Thyroid gland (tissue), 4 donors: ENCODE data around the gene FOXC1. TPM values are rescaled to one million over a fixed set of nuclear protein-coding genes. Genes with fewer than 3 reads are reported as not detected.
A peak's percentile ranks its signal among the peaks of the same experiment; 100 is the strongest.

Source experiments
- DNase-seq, 2 donors: peaks; one replicate each; pipeline ENCODE4 v3.0.0-alpha.2; 2019
- H3K27ac ChIP-seq, 3 donors: fragments of 200-600 bp; sonication (generic); 1 replicate in 2 of 3; 2 replicates in 1 of 3; pipeline ENCODE4 v1.5.1; 2016 to 2019; ENCODE audit warnings: mild to moderate bottlenecking in 1 of 3, moderate library complexity in 1 of 3
- H3K27me3 ChIP-seq: fragments of 200-600 bp; sonication (generic); one replicate; pipeline ENCODE4 v1.5.1; 2019
- H3K36me3 ChIP-seq, 2 donors: fragments of 200-600 bp; sonication (generic); one replicate each; pipeline ENCODE4 v1.5.1; 2016 to 2019
- H3K4me1 ChIP-seq, 2 donors: fragments of 200-600 bp; sonication (generic); one replicate each; pipeline ENCODE4 v1.5.1; 2017 to 2019
- H3K4me3 ChIP-seq, 3 donors: fragments of 200-600 bp; sonication (generic); replicated peaks in 1 of 3; 1 replicate in 2 of 3; 2 replicates in 1 of 3; pipeline ENCODE4 v1.5.1; 2016; ENCODE audit warnings: mild to moderate bottlenecking in 1 of 3
- H3K9me3 ChIP-seq: fragments of 200-600 bp; sonication (generic); one replicate; pipeline ENCODE4 v1.5.1; 2017
- POLR2A ChIP-seq, 2 donors: fragments of 450-650 bp; IDR thresholded peaks; one replicate each; pipeline ENCODE4 v1.6.1; 2017; ENCODE audit warnings: antibody characterized with exemption in 2 of 2, mild to moderate bottlenecking in 2 of 2, moderate library complexity in 1 of 2
- WGBS, 2 donors: methylation state at CpG; one replicate each; pipeline ENCODE4 v1.1.5; 2017; 5-methylcytosine and 5-hydroxymethylcytosine counted together
- intact Hi-C: fragments of 100-400 bp; cut with DNase I; formaldehyde crosslinking; loops from one replicate; pipeline ENCODE4 v1.15.1; 2023
- total RNA-seq, 4 donors: library from RNA; depleted of rRNA; stranded (reverse); fragments of >200 nt; gene quantifications; one replicate each; pipeline ENCODE4 v1.2.3, GENCODE V29; 2016
- TF ChIP-seq, protein P1 (sequence below), 6 experiments: fragments of 200-600 bp in 3 of 6; fragments of 450-650 bp in 3 of 6; sonication (generic) in 3 of 6; IDR thresholded peaks; one replicate each; pipeline ENCODE4 v1.5.1; 2016 to 2019; ENCODE audit warnings: antibody characterized with exemption in 6 of 6, mild to moderate bottlenecking in 2 of 6, inconsistent platforms in 1 of 6, moderate library complexity in 1 of 6

Gene FOXC1
- total RNA-seq, 4 donors from 2014 or later = 3.8 to 8.1 (median 5.5) TPM

DNA sequence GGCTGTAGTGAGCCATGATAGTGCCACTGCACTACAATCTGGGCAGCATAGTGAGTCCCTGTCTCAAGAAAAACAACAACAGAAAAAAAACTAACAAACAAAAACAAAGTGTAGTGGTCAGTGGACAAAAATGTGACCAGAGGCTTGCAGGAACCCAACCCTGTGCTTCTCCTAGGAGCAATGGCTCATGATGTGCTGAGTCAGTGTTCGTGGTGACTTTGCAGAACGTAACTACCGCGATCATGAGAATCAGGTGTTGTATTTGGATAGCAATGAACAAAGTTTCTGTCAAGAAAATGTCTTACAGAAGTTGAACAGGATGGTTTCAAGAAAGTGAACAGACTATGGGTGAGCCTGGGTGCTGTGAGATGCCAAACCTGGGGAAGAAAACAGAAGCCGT lies 18.5 kb upstream of the FOXC1 start:
- no peak overlapping the region for H3K4me3 ChIP-seq
- peaks cover 0 to 5% of the 10 kb centered on the region in 2 donors for H3K4me1 ChIP-seq
- intact Hi-C loops = loop anchor here (10.0 kb wide), 1 partner anchor 864 kb away; no protein-coding TSS in a partner anchor
- no peak for DNase-seq
- TF ChIP-seq, protein P1, sequence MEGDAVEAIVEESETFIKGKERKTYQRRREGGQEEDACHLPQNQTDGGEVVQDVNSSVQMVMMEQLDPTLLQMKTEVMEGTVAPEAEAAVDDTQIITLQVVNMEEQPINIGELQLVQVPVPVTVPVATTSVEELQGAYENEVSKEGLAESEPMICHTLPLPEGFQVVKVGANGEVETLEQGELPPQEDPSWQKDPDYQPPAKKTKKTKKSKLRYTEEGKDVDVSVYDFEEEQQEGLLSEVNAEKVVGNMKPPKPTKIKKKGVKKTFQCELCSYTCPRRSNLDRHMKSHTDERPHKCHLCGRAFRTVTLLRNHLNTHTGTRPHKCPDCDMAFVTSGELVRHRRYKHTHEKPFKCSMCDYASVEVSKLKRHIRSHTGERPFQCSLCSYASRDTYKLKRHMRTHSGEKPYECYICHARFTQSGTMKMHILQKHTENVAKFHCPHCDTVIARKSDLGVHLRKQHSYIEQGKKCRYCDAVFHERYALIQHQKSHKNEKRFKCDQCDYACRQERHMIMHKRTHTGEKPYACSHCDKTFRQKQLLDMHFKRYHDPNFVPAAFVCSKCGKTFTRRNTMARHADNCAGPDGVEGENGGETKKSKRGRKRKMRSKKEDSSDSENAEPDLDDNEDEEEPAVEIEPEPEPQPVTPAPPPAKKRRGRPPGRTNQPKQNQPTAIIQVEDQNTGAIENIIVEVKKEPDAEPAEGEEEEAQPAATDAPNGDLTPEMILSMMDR (IDR thresholded peaks at IDR 0.05) = no peak
- no peak for TF ChIP-seq POLR2A (IDR thresholded peaks at IDR 0.05)
- H3K36me3 ChIP-seq = no peaks in the 10 kb centered on the region
- H3K27ac ChIP-seq = no peak overlapping the region
- no peaks in the 10 kb centered on the region for H3K9me3 ChIP-seq
- H3K27me3 ChIP-seq = no peaks in the 10 kb centered on the region
- WGBS, 2 donors = 92 to 94% methylated on average over 5 of the region's 5 CpGs

DNA sequence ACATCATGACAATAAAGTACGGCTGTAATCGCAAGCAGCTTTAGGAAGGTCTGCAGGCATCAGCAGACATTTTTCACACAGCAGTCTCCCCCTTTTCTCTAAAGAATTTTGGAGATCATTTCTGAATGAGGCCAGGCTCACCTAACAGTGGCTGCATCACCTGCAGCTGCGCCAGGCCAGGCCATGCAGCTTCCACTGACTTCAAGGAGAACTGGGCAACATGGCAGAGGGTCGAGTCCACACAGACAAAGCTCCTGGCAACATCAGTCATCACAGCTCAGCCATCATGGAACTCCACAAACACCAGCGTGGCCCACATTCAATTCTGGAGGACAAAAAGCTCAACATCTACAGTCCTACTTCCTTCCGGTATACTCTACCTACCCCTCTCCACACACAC lies 17.8 kb upstream of the FOXC1 start:
- intact Hi-C loops = loop anchor here (10.0 kb wide), 1 partner anchor 863 kb away; no protein-coding TSS in a partner anchor
- Histone ChIP-seq H3K27me3 (no peaks in the 10 kb centered on the region), H3K27ac (no peak overlapping the region), H3K4me1 (peaks cover 0 to 7% of the 10 kb centered on the region in 2 donors), H3K36me3 (no peaks in the 10 kb centered on the region), H3K9me3 (no peaks in the 10 kb centered on the region), H3K4me3 (no peak overlapping the region)
- TF ChIP-seq, protein P1 (IDR thresholded peaks at IDR 0.05) = no peak
- no peak for TF ChIP-seq POLR2A (IDR thresholded peaks at IDR 0.05)
- DNase-seq = no peak
- 83 to 89% methylated on average over 6 of the region's 6 CpGs for WGBS, 2 donors

DNA sequence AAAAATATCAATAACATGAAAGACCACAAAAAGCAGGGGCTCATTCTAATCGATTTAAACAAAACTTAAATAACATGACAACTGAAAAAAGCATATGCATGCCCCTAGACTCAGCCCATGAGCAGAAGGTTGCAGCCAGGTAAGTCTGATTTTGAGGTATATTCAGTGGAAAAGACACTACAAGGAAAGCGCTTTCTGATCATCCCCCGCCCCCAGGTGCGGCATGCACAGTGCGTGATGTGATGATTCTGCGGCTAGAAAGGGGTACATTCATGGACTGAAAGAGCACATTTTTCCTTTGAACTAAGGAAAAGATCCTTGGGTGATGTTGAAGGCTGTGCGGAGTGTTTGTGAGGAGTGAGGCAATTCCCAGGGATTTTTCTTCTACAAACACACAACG lies 16.9 kb upstream of the FOXC1 start:
- no peaks in the 10 kb centered on the region for H3K27me3 ChIP-seq
- intact Hi-C loops = loop anchor here (10.0 kb wide), 1 partner anchor 862 kb away; no protein-coding TSS in a partner anchor
- no peak overlapping the region for H3K4me3 ChIP-seq
- H3K36me3 ChIP-seq = no peaks in the 10 kb centered on the region
- no peak overlapping the region for H3K27ac ChIP-seq
- H3K4me1 ChIP-seq = peaks cover 0 to 7% of the 10 kb centered on the region in 2 donors
- H3K9me3 ChIP-seq = no peaks in the 10 kb centered on the region
- TF ChIP-seq POLR2A (IDR thresholded peaks at IDR 0.05) = no peak
- TF ChIP-seq, protein P1 (IDR thresholded peaks at IDR 0.05) = no peak
- WGBS, 2 donors = 87% methylated on average over 8 of the region's 8 CpGs
- DNase-seq = no peak

DNA sequence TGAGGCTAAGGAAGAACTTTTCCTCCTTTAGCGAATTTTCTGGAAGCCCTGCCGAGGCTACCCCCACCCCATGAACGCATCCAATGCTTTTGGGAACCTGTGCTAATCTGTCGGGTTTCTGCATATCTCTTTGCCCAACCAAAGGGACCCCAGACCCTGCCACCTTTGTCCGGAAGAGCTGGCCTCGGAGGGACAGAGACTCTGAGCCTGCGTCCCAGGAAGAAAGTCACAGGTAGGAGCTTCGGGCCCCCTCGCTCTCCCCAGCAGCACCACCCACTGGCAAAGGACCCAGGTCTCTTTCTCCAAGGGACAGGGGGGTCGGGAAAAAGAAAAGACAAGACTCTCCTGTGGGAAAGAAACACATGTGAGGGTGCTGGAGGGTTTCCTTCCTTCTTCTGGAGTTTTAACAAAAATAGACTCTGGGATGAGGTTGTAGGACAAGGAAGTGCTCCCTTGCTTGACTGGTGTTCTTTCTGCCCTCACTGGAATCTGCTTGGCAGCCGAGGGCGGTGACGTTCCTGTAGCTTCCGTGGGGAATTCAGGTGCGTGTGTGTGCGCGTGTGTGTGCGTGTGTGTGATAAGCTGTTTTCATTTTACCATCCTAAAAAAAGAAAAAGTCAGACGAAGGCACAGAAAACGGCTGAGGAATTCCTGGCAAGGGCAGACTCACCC lies 16.3 kb upstream of the FOXC1 start:
- intact Hi-C loops = loop anchor here (10.0 kb wide), 1 partner anchor 861 kb away; no protein-coding TSS in a partner anchor
- no peak overlapping the region for H3K27ac ChIP-seq
- no peak for TF ChIP-seq POLR2A (IDR thresholded peaks at IDR 0.05)
- no peak overlapping the region for H3K4me3 ChIP-seq
- DNase-seq = peak; percentile 43 to 72
- no peaks in the 10 kb centered on the region for H3K27me3 ChIP-seq
- WGBS, 2 donors = 45 to 52% methylated on average over 20 of the region's 20 CpGs
- H3K9me3 ChIP-seq = no peaks in the 10 kb centered on the region
- no peaks in the 10 kb centered on the region for H3K36me3 ChIP-seq
- H3K4me1 ChIP-seq = peaks cover 0 to 7% of the 10 kb centered on the region in 2 donors

DNA sequence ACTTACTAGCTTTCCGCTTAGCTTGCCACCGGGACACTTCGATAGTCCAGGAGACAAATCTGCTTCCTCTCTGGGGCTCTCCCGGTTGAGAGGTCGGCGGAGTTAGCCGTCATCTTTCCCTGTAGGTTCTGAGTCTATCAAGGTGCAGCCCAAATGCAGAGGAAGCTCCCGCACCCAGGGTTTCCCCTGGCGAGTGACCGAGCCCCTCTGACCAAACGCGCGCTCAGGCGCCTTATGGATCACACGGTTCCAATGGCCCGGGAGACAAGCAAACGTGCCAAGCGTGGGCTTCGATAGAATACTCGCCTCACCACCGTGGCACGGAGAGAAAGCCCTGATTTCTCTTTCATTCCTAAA lies 15.8 kb upstream of the FOXC1 start:
- Histone ChIP-seq H3K36me3 (no peaks in the 10 kb centered on the region), H3K27ac (no peak overlapping the region), H3K4me1 (peaks cover 0 to 7% of the 10 kb centered on the region in 2 donors), H3K9me3 (no peaks in the 10 kb centered on the region), H3K4me3 (no peak overlapping the region), H3K27me3 (no peaks in the 10 kb centered on the region)
- intact Hi-C loops = loop anchor here (10.0 kb wide), 1 partner anchor 861 kb away; no protein-coding TSS in a partner anchor
- DNase-seq = no peak
- TF ChIP-seq, protein P1 (IDR thresholded peaks at IDR 0.05) = no peak
- no peak for TF ChIP-seq POLR2A (IDR thresholded peaks at IDR 0.05)
- 63 to 68% methylated on average over 21 to 22 of the region's 22 CpGs for WGBS, 2 donors
